Femur (tissue), 1 donor: Measurements from ENCODE around the gene RFX1.

Experiments used
- DNase-seq: peaks from one replicate; pipeline ENCODE4 v3.0.0-alpha.2; 2017

Gene RFX1

GRCh38 chr19:13995878-13996765 is 10.0 kb downstream of the RFX1 start:
- DNase-seq: no peak

- DNase-seq: no peak
Observed at GRCh38 chr19:13995017-13995728, 10.9 kb downstream of the RFX1 start.

GRCh38 chr19:13993590-13994300 is 12.4 kb downstream of the RFX1 start:
- no peak for DNase-seq

- no peak for DNase-seq
Observed at GRCh38 chr19:13992025-13992424, 14.1 kb downstream of the RFX1 start.

- no peak for DNase-seq
Observed at GRCh38 chr19:13990085-13990484, 16.0 kb downstream of the RFX1 start.

GRCh38 chr19:13989487-13989886 is 16.6 kb downstream of the RFX1 start:
- no peak for DNase-seq

GRCh38 chr19:13987101-13987890 is 18.8 kb downstream of the RFX1 start:
- no peak for DNase-seq

GRCh38 chr19:13986348-13986904 is 19.7 kb downstream of the RFX1 start:
- peak; percentile 93 for DNase-seq

GRCh38 chr19:13985771-13986347 is 20.3 kb downstream of the RFX1 start:
- no peak for DNase-seq

GRCh38 chr19:13984875-13985741 is 21.0 kb downstream of the RFX1 start:
- DNase-seq: no peak

GRCh38 chr19:13984186-13984585 is 21.9 kb downstream of the RFX1 start:
- DNase-seq: no peak

- DNase-seq: no peak
Observed at GRCh38 chr19:13983213-13983889, 22.8 kb downstream of the RFX1 start.

- no peak for DNase-seq
Observed at GRCh38 chr19:13982773-13983172, 23.3 kb downstream of the RFX1 start.

GRCh38 chr19:13981988-13982501 is 24.1 kb downstream of the RFX1 start:
- DNase-seq: no peak

GRCh38 chr19:13981467-13981866 is 24.7 kb downstream of the RFX1 start:
- no peak for DNase-seq

- DNase-seq: no peak
Observed at GRCh38 chr19:13981021-13981420, 25.1 kb downstream of the RFX1 start.

- DNase-seq: no peak
Observed at GRCh38 chr19:13980340-13980739, 25.8 kb downstream of the RFX1 start.

GRCh38 chr19:13979686-13980085 is 26.4 kb downstream of the RFX1 start:
- DNase-seq: no peak

- peak; percentile 75 for DNase-seq
Observed at GRCh38 chr19:13979244-13979615, 26.9 kb downstream of the RFX1 start.
